IMR-90 (cell line): ENCODE data around the gene GNG8. TPM values are rescaled to one million over a fixed set of nuclear protein-coding genes. Genes with fewer than 3 reads are reported as not detected.
A peak's percentile ranks its signal among the peaks of the same experiment; 100 is the strongest.

Experiments used
- ATAC-seq: fragments of 200-7000 bp; cut with Tn5 transposase; 2 replicates; pipeline ENCODE4 v1.9.1; 2020; ENCODE audit warnings: low read depth, mild to moderate bottlenecking, moderate library complexity
- BruUV-seq: library from RNA; stranded (reverse); fragments of 400-500 nt; replicated peaks from 2 replicates; lab custom pipeline; 2021; lab: Mats Ljungman, UMichigan
- CTCF ChIA-PET: fragments of 300-600 bp; formaldehyde crosslinking; extraction: SDS; loops from one replicate; lab custom pipeline; 2021; ENCODE audit warnings: antibody characterized with exemption; lab: Yijun Ruan, JAX
- POLR2A ChIA-PET: fragments of 300-600 bp; sonication (Branson Sonifier 250); formaldehyde crosslinking; loops from one replicate; lab custom pipeline; 2022; ENCODE audit warnings: antibody characterized with exemption; ENCODE audit not compliant: unreplicated experiment; lab: Charles Lee
- DNase-seq: peaks from one replicate; pipeline ENCODE4 v3.0.0; 2013
- H2AFZ ChIP-seq: replicated peaks from 2 replicates; pipeline ENCODE3; 2013; ENCODE audit warnings: low read length, mild to moderate bottlenecking; ENCODE audit not compliant: poor library complexity
- H2AK5ac ChIP-seq: 2 replicates; pipeline ENCODE4 v1.6.1; 2013; ENCODE audit warnings: low read depth, low read length, inconsistent platforms
- H2AK9ac ChIP-seq: replicated peaks from 2 replicates; pipeline ENCODE3; 2013; ENCODE audit warnings: mild to moderate bottlenecking, low read depth, low read length, moderate library complexity; ENCODE audit not compliant: poor library complexity
- H2BK120ac ChIP-seq: 2 replicates; pipeline ENCODE4 v1.6.1; 2013; ENCODE audit warnings: low read depth, low read length, inconsistent platforms
- H2BK15ac ChIP-seq: 3 replicates; pipeline ENCODE4 v1.6.1; 2013; ENCODE audit warnings: low read depth, low read length, inconsistent platforms
- H2BK20ac ChIP-seq: 2 replicates; pipeline ENCODE4 v1.6.1; 2013; ENCODE audit warnings: low read depth, mild to moderate bottlenecking, inconsistent platforms, low read length, moderate library complexity
- H2BK5ac ChIP-seq: 2 replicates; pipeline ENCODE4 v1.6.1; 2013; ENCODE audit warnings: mild to moderate bottlenecking, low read depth, low read length, inconsistent platforms; ENCODE audit not compliant: poor library complexity, severe bottlenecking
- H3K14ac ChIP-seq: replicated peaks from 2 replicates; pipeline ENCODE4 v1.6.1; 2013; ENCODE audit warnings: low read depth, low read length, inconsistent platforms
- H3K18ac ChIP-seq: 2 replicates; pipeline ENCODE4 v1.6.1; 2013; ENCODE audit warnings: low read depth, low read length, control low read depth
- H3K23ac ChIP-seq: 2 replicates; pipeline ENCODE4 v1.6.1; 2013; ENCODE audit warnings: low read depth, low read length, inconsistent platforms
- H3K27ac ChIP-seq: 2 replicates; pipeline ENCODE4 v1.5.1; 2013; ENCODE audit warnings: mild to moderate bottlenecking, control low read depth, low read length; ENCODE audit not compliant: insufficient read depth
- H3K27me3 ChIP-seq: 2 replicates; pipeline ENCODE4 v1.6.1; 2013; ENCODE audit warnings: low read length; ENCODE audit not compliant: control insufficient read depth, insufficient read depth
- H3K36me3 ChIP-seq: 2 replicates; pipeline ENCODE4 v1.6.1; 2013; ENCODE audit warnings: low read length, mixed read lengths; ENCODE audit not compliant: control insufficient read depth, insufficient read depth
- H3K4ac ChIP-seq: 2 replicates; pipeline ENCODE4 v1.6.1; 2013; ENCODE audit warnings: low read depth, low read length, inconsistent platforms
- H3K4me1 ChIP-seq: 2 replicates; pipeline ENCODE4 v1.6.1; 2013; ENCODE audit warnings: low read length, mixed read lengths; ENCODE audit not compliant: control insufficient read depth, insufficient read depth
- H3K4me2 ChIP-seq: 2 replicates; pipeline ENCODE4 v1.6.1; 2013; ENCODE audit warnings: low read depth, mild to moderate bottlenecking, control low read depth, low read length, moderate library complexity
- H3K4me3 ChIP-seq: 2 replicates; pipeline ENCODE4 v1.5.1; 2013; ENCODE audit warnings: low read depth, mild to moderate bottlenecking, control low read depth, low read length, moderate library complexity; ENCODE audit not compliant: insufficient read depth
- H3K56ac ChIP-seq: 2 replicates; pipeline ENCODE4 v1.6.1; 2013; ENCODE audit warnings: low read length, inconsistent platforms; ENCODE audit not compliant: insufficient read depth; ENCODE audit errors: extremely low read depth
- H3K79me1 ChIP-seq, 2 experiments: 2 replicates each; pipeline ENCODE4 v1.6.1; 2013; ENCODE audit warnings: low read length in 2 of 2, inconsistent platforms in 1 of 2, low read depth in 1 of 2
- H3K9ac ChIP-seq: 2 replicates; pipeline ENCODE4 v1.6.1; 2013; ENCODE audit warnings: low read depth, low read length, control low read depth
- H3K9me1 ChIP-seq: 2 replicates; pipeline ENCODE4 v1.6.1; 2013; ENCODE audit warnings: low read length, inconsistent platforms; ENCODE audit not compliant: insufficient read depth
- H3K9me3 ChIP-seq: 2 replicates; pipeline ENCODE4 v1.6.1; 2013; ENCODE audit warnings: low read length; ENCODE audit not compliant: control insufficient read depth, insufficient read depth
- H4K20me1 ChIP-seq: 2 replicates; pipeline ENCODE4 v1.6.1; 2013; ENCODE audit warnings: low read length, inconsistent platforms; ENCODE audit not compliant: insufficient read depth
- H4K5ac ChIP-seq: 2 replicates; pipeline ENCODE4 v1.6.1; 2013; ENCODE audit warnings: mild to moderate bottlenecking, low read depth, low read length, control low read depth
- H4K8ac ChIP-seq, 2 experiments: 2 replicates each; pipeline ENCODE4 v1.6.1; 2013; ENCODE audit warnings: low read depth in 2 of 2, low read length in 2 of 2, control low read depth in 1 of 2, inconsistent platforms in 1 of 2
- H4K91ac ChIP-seq: 2 replicates; pipeline ENCODE4 v1.6.1; 2013; ENCODE audit warnings: low read depth, low read length, inconsistent platforms; ENCODE audit not compliant: insufficient read depth
- FOS ChIP-seq: fragments of 150-350 bp; IDR thresholded peaks from 2 replicates; pipeline ENCODE4 v1.6.1; 2016; ENCODE audit warnings: low read depth, low read length
- MAFK ChIP-seq: IDR thresholded peaks from 2 replicates; pipeline ENCODE4 v1.6.1; 2012; ENCODE audit warnings: low read depth, low read length, improper control_type of control experiment
- dilution Hi-C: fragments of 300-500 bp; cut with HindIII; formaldehyde crosslinking; loops from one replicate; pipeline ENCODE4 v1.14.3; 2018; ENCODE audit warnings: low sequenced_read_pairs; ENCODE audit not compliant: unreplicated experiment
- in situ Hi-C: fragments of 300-500 bp; cut with MboI; formaldehyde crosslinking; loops from 3 replicates; pipeline ENCODE4 v1.14.3; 2019; ENCODE audit warnings: low sequenced_read_pairs, inconsistent platforms, mixed read lengths
- intact Hi-C: fragments of 100-400 bp; cut with micrococcal nuclease; formaldehyde crosslinking; loops from 2 replicates; pipeline ENCODE4 v1.10.0; 2022
- polyA plus RNA-seq, 3 experiments: library from polyadenylated mRNA; depleted of rRNA; stranded (reverse); fragments of >200 nt; gene quantifications; 2 replicates each; pipeline ENCODE4 v1.2.3, GENCODE V29; 2012; ENCODE audit warnings: low replicate concordance in 1 of 3
- total RNA-seq: library from RNA; depleted of rRNA; stranded (reverse); fragments of >200 nt; gene quantifications from 2 replicates; pipeline ENCODE4 v1.2.3, GENCODE V29; 2012

Gene GNG8
- total and polyA plus RNA-seq, 2 of the 4 experiments (the other 2 are of a cell fraction) = not detected

- BruUV-seq = no TSS peak
Measured at GRCh38 chr19:46670813-46671212, 34.8 kb upstream of the GNG8 start.

More at GRCh38 chr19:46670813-46671212, 34.8 kb upstream of the GNG8 start:
- no peaks in the 10 kb centered on the region for H3K9me3 ChIP-seq
- H2AFZ ChIP-seq = no peak overlapping the region
- H3K27me3 ChIP-seq = no peaks in the 10 kb centered on the region
- H3K4me3 ChIP-seq = no peak overlapping the region
- dilution Hi-C loops = no loop called here
- ChIA-PET CTCF (interaction anchor here (0.6 to 1.0 kb wide), 2 partner anchors 10 to 288 kb away, joined by 3 to 4 read pairs; partner anchors contain the start of gene DACT3), POLR2A (interaction anchor here (1.0 kb wide), 1 partner anchor 10 kb away, joined by 5 read pairs; the partner anchor contains the start of gene DACT3)
- H3K56ac ChIP-seq = no peak overlapping the region
- H3K27ac ChIP-seq = no peak overlapping the region; the same call in 1 of the 2 replicates
- H3K36me3 ChIP-seq = peaks cover 22% of the 10 kb centered on the region
- DNase-seq = peak; percentile 47
- no peak overlapping the region for H4K5ac ChIP-seq
- ATAC-seq = peak; percentile 73
- peaks cover 5% of the 10 kb centered on the region; the same call in 1 of the 2 replicates for H4K20me1 ChIP-seq
- H3K79me1 ChIP-seq = no peaks in the 10 kb centered on the region
- no peak overlapping the region for H2BK20ac ChIP-seq
- peak overlapping the region; percentile 18; the same call in 1 of the 2 replicates for H3K14ac ChIP-seq
- H2AK9ac ChIP-seq = no peak overlapping the region
- H3K4ac ChIP-seq = no peak overlapping the region
- no peak overlapping the region for H3K9ac ChIP-seq
- TF ChIP-seq MAFK (no peak), FOS (0 out of 2 replicates have a peak, but pooled peaks have one; percentile 11)
- H3K18ac ChIP-seq = peak overlapping the region; percentile 32; the same call in 1 of the 2 replicates
- intact Hi-C loops = no loop called here
- H2BK5ac ChIP-seq = no peak overlapping the region
- H3K23ac ChIP-seq = no peak overlapping the region
- H2AK5ac ChIP-seq = no peak overlapping the region
- H3K4me1 ChIP-seq = peaks cover 6% of the 10 kb centered on the region
- no peak overlapping the region; the same call in 1 of the 2 replicates for H3K4me2 ChIP-seq
- H3K9me1 ChIP-seq = peaks cover 3% of the 10 kb centered on the region
- no peak overlapping the region for H2BK120ac ChIP-seq
- no peak overlapping the region for H4K8ac ChIP-seq
- H4K91ac ChIP-seq = no peak overlapping the region
- no peak overlapping the region for H2BK15ac ChIP-seq
- in situ Hi-C loops = no loop called here
